H1 (cell line): ENCODE data around the gene SLC51B. TPM values are rescaled to one million over a fixed set of nuclear protein-coding genes. Genes with fewer than 3 reads are reported as not detected.
"Not testable (repeated sequence)": the region's sequence is repeated elsewhere in the genome, so short reads cannot be mapped to it uniquely, and the experiment has no call there.

Experiments used
- CTCF ChIA-PET: fragments of 300-600 bp; sonication (Branson Sonifier 250); formaldehyde crosslinking; loops from one replicate; lab custom pipeline; 2021; ENCODE audit not compliant: partially characterized antibody; lab: Charles Lee
- POLR2A ChIA-PET: fragments of 300-600 bp; sonication (Branson Sonifier 250); formaldehyde crosslinking; loops from one replicate; lab custom pipeline; 2021; ENCODE audit warnings: inconsistent platforms; ENCODE audit not compliant: partially characterized antibody; lab: Charles Lee
- DNase-seq, 2 experiments: peaks; one replicate each; pipeline versions ENCODE4 v3.0.0 to v3.0.0-alpha.2; 2010 to 2022; ENCODE audit warnings: low spot score in 2 of 2, low read depth in 1 of 2, mixed read lengths in 1 of 2
- FAIRE-seq: peaks from 2 replicates; lab custom pipeline; 2011; peaks lifted over from hg19 to GRCh38; lab: Jason Lieb, UNC
- H2AFZ ChIP-seq: 2 replicates; pipeline ENCODE4 v1.8.1; 2012; ENCODE audit warnings: low read length, inconsistent platforms
- H2AK5ac ChIP-seq: 2 replicates; pipeline ENCODE4 v1.6.1; 2013; ENCODE audit warnings: low read depth, low read length
- H2BK120ac ChIP-seq: replicated peaks from 2 replicates; pipeline ENCODE3; 2013; ENCODE audit warnings: low read depth, low read length, inconsistent platforms
- H2BK12ac ChIP-seq: 2 replicates; pipeline ENCODE4 v1.6.1; 2013; ENCODE audit warnings: low read depth, low read length
- H2BK15ac ChIP-seq: 2 replicates; pipeline ENCODE4 v1.6.1; 2013; ENCODE audit warnings: low read length
- H2BK20ac ChIP-seq: 2 replicates; pipeline ENCODE4 v1.6.1; 2013; ENCODE audit warnings: low read length
- H2BK5ac ChIP-seq: 2 replicates; pipeline ENCODE4 v1.6.1; 2013; ENCODE audit warnings: low read depth, low read length
- H3K14ac ChIP-seq: 2 replicates; pipeline ENCODE4 v1.6.1; 2013; ENCODE audit warnings: inconsistent platforms; ENCODE audit not compliant: insufficient read length
- H3K18ac ChIP-seq: 2 replicates; pipeline ENCODE4 v1.6.1; 2013; ENCODE audit warnings: low read length; ENCODE audit errors: extremely low read depth
- H3K23ac ChIP-seq: 2 replicates; pipeline ENCODE4 v1.6.1; 2013; ENCODE audit warnings: inconsistent platforms; ENCODE audit not compliant: insufficient read length
- H3K23me2 ChIP-seq: 2 replicates; pipeline ENCODE4 v1.6.1; 2013; ENCODE audit warnings: low read depth, low read length
- H3K27ac ChIP-seq: 2 replicates; pipeline ENCODE4 v1.6.1; 2011; ENCODE audit warnings: low read depth, low read length, inconsistent platforms
- H3K27me3 ChIP-seq, 4 experiments: replicated peaks in 1 of 4; 1 replicate in 1 of 4; 2 replicates in 3 of 4; pipeline versions ENCODE4 v1.6.1 to v1.8.1; 2011 to 2013; ENCODE audit warnings: low read length in 3 of 4, mild to moderate bottlenecking in 3 of 4, inconsistent platforms in 2 of 4, mixed read lengths in 2 of 4, moderate library complexity in 1 of 4; ENCODE audit not compliant: control insufficient read depth in 3 of 4, insufficient read depth in 3 of 4; ENCODE audit errors: extremely low read depth in 1 of 4
- H3K36me3 ChIP-seq, 4 experiments: 2 replicates each; pipeline versions ENCODE4 v1.6.1 to v1.8.1; 2011 to 2013; ENCODE audit warnings: mild to moderate bottlenecking in 4 of 4, low read length in 3 of 4, moderate library complexity in 2 of 4, control low read depth in 1 of 4, inconsistent platforms in 1 of 4; ENCODE audit not compliant: insufficient read depth in 4 of 4, control insufficient read depth in 2 of 4
- H3K4ac ChIP-seq: replicated peaks from 2 replicates; pipeline ENCODE3; 2013; ENCODE audit warnings: low read length, low read depth, mixed read lengths, inconsistent platforms; ENCODE audit not compliant: insufficient read length
- H3K4me1 ChIP-seq, 4 experiments: replicated peaks in 1 of 4; 1 replicate in 1 of 4; 2 replicates in 3 of 4; pipeline versions ENCODE4 v1.6.1 to v1.8.1; 2011 to 2013; ENCODE audit warnings: low read length in 3 of 4, inconsistent platforms in 2 of 4, mixed read lengths in 1 of 4; ENCODE audit not compliant: insufficient read depth in 4 of 4, control insufficient read depth in 3 of 4
- H3K4me2 ChIP-seq, 2 experiments: 2 replicates each; pipeline versions ENCODE4 v1.6.1 to v1.8.1; 2011 to 2013; ENCODE audit warnings: low read depth in 2 of 2, low read length in 2 of 2, control low read depth in 1 of 2, inconsistent platforms in 1 of 2, mild to moderate bottlenecking in 1 of 2; ENCODE audit not compliant: insufficient read depth in 1 of 2
- H3K4me3 ChIP-seq, 4 experiments: fragments of 200-600, 300-600 bp in 1 of 4; sonication (generic), shearing (Covaris generic), sonication (Bioruptor Twin) in 1 of 4; 2 replicates each; pipeline versions ENCODE4 v1.5.1 to v1.8.1; 2011 to 2016; ENCODE audit warnings: low read length in 4 of 4, low read depth in 3 of 4, control low read depth in 2 of 4, inconsistent platforms in 2 of 4, mild to moderate bottlenecking in 2 of 4, mixed read lengths in 1 of 4, moderate library complexity in 1 of 4; ENCODE audit not compliant: insufficient read depth in 2 of 4; ENCODE audit errors: extremely low read depth in 1 of 4
- H3K56ac ChIP-seq: replicated peaks from 2 replicates; pipeline ENCODE3; 2013; ENCODE audit warnings: low read depth, mild to moderate bottlenecking, mixed read lengths, low read length, inconsistent platforms; ENCODE audit not compliant: insufficient read length
- H3K79me1 ChIP-seq: 2 replicates; pipeline ENCODE4 v1.6.1; 2013; ENCODE audit warnings: low read depth, low read length, control low read depth
- H3K79me2 ChIP-seq, 2 experiments: 2 replicates each; pipeline versions ENCODE4 v1.6.1 to v1.8.1; 2012 to 2013; ENCODE audit warnings: low read length in 2 of 2, mild to moderate bottlenecking in 2 of 2, inconsistent platforms in 1 of 2; ENCODE audit not compliant: insufficient read depth in 2 of 2, control insufficient read depth in 1 of 2
- H3K9ac ChIP-seq, 4 experiments: replicated peaks in 1 of 4; 1 replicate in 1 of 4; 2 replicates in 3 of 4; pipeline versions ENCODE4 v1.6.1 to v1.8.1; 2011 to 2013; ENCODE audit warnings: low read depth in 3 of 4, low read length in 3 of 4, control low read depth in 2 of 4, mild to moderate bottlenecking in 2 of 4, moderate library complexity in 2 of 4, inconsistent platforms in 1 of 4; ENCODE audit errors: extremely low read depth in 1 of 4
- H3K9me3 ChIP-seq, 2 experiments: 2 replicates each; pipeline versions ENCODE4 v1.6.1 to v1.8.1; 2012 to 2013; ENCODE audit warnings: mild to moderate bottlenecking in 2 of 2, moderate library complexity in 2 of 2, control low read depth in 1 of 2, inconsistent platforms in 1 of 2, low read depth in 1 of 2, low read length in 1 of 2, mixed read lengths in 1 of 2; ENCODE audit not compliant: insufficient read depth in 2 of 2
- H4K20me1 ChIP-seq, 2 experiments: replicated peaks in 1 of 2; 2 replicates each; pipeline versions ENCODE3 to v1.8.1; 2011 to 2013; ENCODE audit warnings: inconsistent platforms in 2 of 2, low read length in 2 of 2, mild to moderate bottlenecking in 1 of 2; ENCODE audit not compliant: insufficient read depth in 2 of 2, control insufficient read depth in 1 of 2
- H4K5ac ChIP-seq: 2 replicates; pipeline ENCODE4 v1.6.1; 2013; ENCODE audit warnings: low read length, low read depth, mixed read lengths, inconsistent platforms; ENCODE audit not compliant: insufficient read length
- H4K8ac ChIP-seq: 2 replicates; pipeline ENCODE4 v1.8.0; 2013; ENCODE audit warnings: mild to moderate bottlenecking, moderate library complexity, low read length, inconsistent platforms; ENCODE audit not compliant: insufficient read depth; ENCODE audit errors: extremely low read depth
- H4K91ac ChIP-seq: replicated peaks from 2 replicates; pipeline ENCODE3; 2013; ENCODE audit warnings: low read length, mixed read lengths, inconsistent platforms; ENCODE audit not compliant: insufficient read length
- SAP30 ChIP-seq: fragments of 300-600 bp; sonication (generic); IDR thresholded peaks from 2 replicates; pipeline ENCODE4 v1.7.1; 2012; ENCODE audit warnings: low read length, moderate library complexity, mild to moderate bottlenecking, inconsistent platforms; ENCODE audit not compliant: insufficient read depth, insufficient replicate concordance
- SIX5 ChIP-seq: IDR thresholded peaks from 2 replicates; pipeline ENCODE4 v1.6.1; 2011; ENCODE audit warnings: mild to moderate bottlenecking, low read depth, low read length
- WGBS, 2 experiments: shearing (Covaris generic) in 1 of 2; methylation state at CpG; one replicate each; pipeline versions ENCODE4 v1.1.6 to v1.1.7; 2013 to 2015; ENCODE audit warnings: low lambda C conversion rate in 2 of 2, mixed read lengths in 2 of 2, inconsistent platforms in 1 of 2, low coverage in 1 of 2, missing lambda C conversion rate in 1 of 2; ENCODE audit not compliant: insufficient replicate concordance in 2 of 2, insufficient coverage in 1 of 2, insufficient read length in 1 of 2; ENCODE audit errors: extremely low coverage in 1 of 2, missing lambda C conversion rate in 1 of 2; 5-methylcytosine and 5-hydroxymethylcytosine counted together
- polyA plus RNA-seq, 7 experiments: library from polyadenylated mRNA; depleted of rRNA in 3 of 7; stranded (reverse) in 5 of 7; unstranded in 2 of 7; fragments of >200 nt in 5 of 7; fragments of 200-250 nt in 2 of 7; gene quantifications; 1 replicate in 5 of 7; 2 replicates in 1 of 7; 4 replicates in 1 of 7; pipeline versions ENCODE4 v1.2.1 to v1.2.3, GENCODE V29; 2011 to 2013; ENCODE audit warnings: missing spikeins in 2 of 7, mixed read lengths in 2 of 7
- total RNA-seq: library from RNA; stranded (reverse); fragmentation: NEBNext Ultra II Directional; extraction: Animal tissue kit (Norgen Biotek cat#: 25700); gene quantifications from 2 replicates; pipeline ENCODE4 v1.2.1, GENCODE V29; 2021

Gene SLC51B
- total and polyA plus RNA-seq, 2 of the 8 experiments (the other 6 are each of a cell fraction or from before 2014, with no cell fraction given), result not detected

GRCh38 chr15:65042776-65043327 lies 2.3 kb upstream of the SLC51B start (continued):
- no peak for TF ChIP-seq SAP30
- TF ChIP-seq SIX5, result no peak
- TF ChIP-seq, all 59 proteins: peak for 0

GRCh38 chr15:65044218-65044617 lies 969 bp upstream of the SLC51B start:
- not testable (repeated sequence) for H3K4me2 ChIP-seq, H4K20me1 ChIP-seq, H2BK20ac ChIP-seq, H3K4me3 ChIP-seq, H3K79me1 ChIP-seq, H3K79me2 ChIP-seq, H3K23ac ChIP-seq, H3K23me2 ChIP-seq, H3K27me3 ChIP-seq, H2AK5ac ChIP-seq, H2AFZ ChIP-seq, H3K14ac ChIP-seq, H3K27ac ChIP-seq, H3K4ac ChIP-seq, H2BK5ac ChIP-seq, H3K56ac ChIP-seq, H2BK12ac ChIP-seq, DNase-seq, H2BK120ac ChIP-seq, FAIRE-seq, H4K91ac ChIP-seq, H4K5ac ChIP-seq, H3K9ac ChIP-seq, H3K18ac ChIP-seq, H3K36me3 ChIP-seq, H4K8ac ChIP-seq, H2BK15ac ChIP-seq, H3K9me3 ChIP-seq, H3K4me1 ChIP-seq
- CTCF ChIA-PET, result interaction anchor here (0.5 to 33.2 kb wide), 6 partner anchors 10 to 873 kb away, joined by 3 to 1213 read pairs (median 19); partner anchors contain the start of genes KBTBD13 and RASL12
- POLR2A ChIA-PET, result interaction anchor here (1.8 kb wide), 1 partner anchor 24 kb away, joined by 4 read pairs; no protein-coding TSS in a partner anchor
- 82% methylated on average over 4 of the region's 5 CpGs; no CpG with 5 or more reads in 1 of the 2 experiments for WGBS, 2 experiments
